K562 (cell line): ENCODE results near the gene TIMM50. TPM values are rescaled to one million over a fixed set of nuclear protein-coding genes. Genes with fewer than 3 reads are reported as not detected.

Experiments
- BRD4 ChIP-seq: fragments of 200-600 bp; sonication (generic); IDR thresholded peaks from 2 replicates; pipeline ENCODE4 v1.6.1; 2017; ENCODE audit warnings: inconsistent platforms
- DMBX1 ChIP-seq: fragments of 250-450 bp; sonication (Bioruptor Pico); IDR thresholded peaks from 2 replicates; pipeline ENCODE4 v1.8.0; 2022; ENCODE audit warnings: inconsistent platforms, mild to moderate bottlenecking, moderate library complexity, borderline replicate concordance
- DNMT1 ChIP-seq: fragments of 450-650 bp; IDR thresholded peaks from 2 replicates; pipeline ENCODE4 v1.6.1; 2016; ENCODE audit warnings: antibody characterized with exemption, mild to moderate bottlenecking
- E2F3 ChIP-seq: fragments of 250-450 bp; sonication (Bioruptor Pico); IDR thresholded peaks from 2 replicates; pipeline ENCODE4 v1.4.0; 2020; ENCODE audit warnings: mild to moderate bottlenecking
- GABPB2 ChIP-seq: fragments of 250-450 bp; sonication (Bioruptor Pico); conservative IDR thresholded peaks from 2 replicates; pipeline ENCODE4 v1.5.1; 2021; ENCODE audit warnings: mild to moderate bottlenecking
- GTF2A2 ChIP-seq: IDR thresholded peaks from 2 replicates; pipeline ENCODE4 v1.6.1; 2016; ENCODE audit warnings: mild to moderate bottlenecking, missing genetic modification characterization, missing compliant biosample characterization
- HSF4 ChIP-seq: fragments of 250-450 bp; sonication (Bioruptor Pico); IDR thresholded peaks from 2 replicates; pipeline ENCODE4 v2.1.2; 2022; ENCODE audit warnings: mild to moderate bottlenecking, moderate library complexity, borderline replicate concordance
- NCOA6 ChIP-seq: fragments of 450-650 bp; IDR thresholded peaks from 2 replicates; pipeline ENCODE4 v1.6.1; 2017; ENCODE audit warnings: mild to moderate bottlenecking
- NONO ChIP-seq, 2 experiments: fragments of 200-400 bp in 1 of 2; fragments of 450-650 bp in 1 of 2; formaldehyde crosslinking in 1 of 2; IDR thresholded peaks; 2 replicates each; pipeline ENCODE4 v1.6.1; 2017; ENCODE audit warnings: low read depth in 2 of 2, mild to moderate bottlenecking in 2 of 2, moderate library complexity in 2 of 2, low read length in 1 of 2
- NRF1 ChIP-seq, 2 experiments: fragments of 450-650 bp; IDR thresholded peaks in 1 of 2; conservative IDR thresholded peaks in 1 of 2; 2 replicates each; pipeline ENCODE4 v1.6.1; 2014; ENCODE audit warnings: mild to moderate bottlenecking in 2 of 2
- RB1 ChIP-seq: fragments of 450-650 bp; IDR thresholded peaks from 2 replicates; pipeline ENCODE4 v1.6.1; 2017; ENCODE audit warnings: low read depth, mild to moderate bottlenecking
- RBM15 ChIP-seq: fragments of 200-400 bp; formaldehyde crosslinking; IDR thresholded peaks from 2 replicates; pipeline ENCODE4 v1.6.1; 2018; ENCODE audit warnings: mild to moderate bottlenecking, low read length, moderate library complexity; ENCODE audit not compliant: insufficient read depth
- SP2 ChIP-seq: IDR thresholded peaks from 2 replicates; pipeline ENCODE4 v1.6.1; 2011; ENCODE audit warnings: mild to moderate bottlenecking, low read depth, low read length, moderate library complexity; ENCODE audit not compliant: poor library complexity, severe bottlenecking; ENCODE audit errors: extremely low read depth
- SPI1 ChIP-seq: IDR thresholded peaks from 2 replicates; pipeline ENCODE4 v1.6.1; 2011; ENCODE audit warnings: low read depth, low read length, control low read depth, borderline replicate concordance
- TAF9B ChIP-seq: fragments of 450-650 bp; IDR thresholded peaks from 2 replicates; pipeline ENCODE4 v1.6.1; 2018; ENCODE audit warnings: mild to moderate bottlenecking; ENCODE audit not compliant: partially characterized antibody
- TFAM ChIP-seq: fragments of 250-450 bp; sonication (Bioruptor Pico); conservative IDR thresholded peaks from 2 replicates; pipeline ENCODE4 v1.5.0; 2021; ENCODE audit warnings: mild to moderate bottlenecking, moderate library complexity
- ZNF232 ChIP-seq: sonication (generic); formaldehyde crosslinking; IDR thresholded peaks from 2 replicates; pipeline ENCODE4 v1.8.0; 2022; ENCODE audit warnings: mild to moderate bottlenecking, missing genetic modification reagents
- ZNF584 ChIP-seq: fragments of 200-800 bp; sonication (Bioruptor generic); IDR thresholded peaks from 2 replicates; pipeline ENCODE4 v1.6.1; 2016; ENCODE audit warnings: low read depth, mild to moderate bottlenecking, missing genetic modification characterization, missing compliant biosample characterization
- polyA plus RNA-seq, 8 experiments: library from polyadenylated mRNA; depleted of rRNA in 4 of 8; stranded (reverse) in 5 of 8; unstranded in 3 of 8; fragments of >200 nt; fragmentation: Nextera tagmentation in 2 of 8; fragmentation: Illumina TruSeq in 1 of 8; extraction: Ambion mirVana in 2 of 8; extraction: Trizol in 1 of 8; gene quantifications; 2 replicates each; pipeline versions ENCODE4 v1.2.1 to v1.2.3, GENCODE V29; 2011 to 2014; ENCODE audit warnings: inconsistent platforms in 1 of 8, missing spikeins in 1 of 8
- total RNA-seq, 7 experiments: library from RNA; depleted of rRNA in 6 of 7; stranded (reverse); fragments of >200 nt in 6 of 7; fragmentation: Illumina TruSeq in 2 of 7; extraction: Trizol in 2 of 7; gene quantifications; 2 replicates each; pipeline versions ENCODE4 v1.2.1 to v1.2.3, GENCODE V29; 2011 to 2021; ENCODE audit warnings: low replicate concordance in 1 of 7
- TF ChIP-seq, protein P1 (sequence below), 2 experiments: fragments of 450-650 bp; IDR thresholded peaks; 2 replicates each; pipeline ENCODE4 v1.6.1; 2016
- TF ChIP-seq, protein P2 (sequence below): fragments of 450-650 bp; IDR thresholded peaks from 2 replicates; pipeline ENCODE4 v1.6.1; 2017; ENCODE audit warnings: antibody characterized with exemption, mild to moderate bottlenecking
- TF ChIP-seq, protein P3 (sequence below), 3 experiments: IDR thresholded peaks in 2 of 3; conservative IDR thresholded peaks in 1 of 3; 2 replicates each; pipeline ENCODE4 v1.5.1; 2011 to 2012; ENCODE audit warnings: low read length in 3 of 3, mild to moderate bottlenecking in 3 of 3, control low read depth in 2 of 3, improper control_type of control experiment in 1 of 3, inconsistent platforms in 1 of 3, low read depth in 1 of 3, mixed read lengths in 1 of 3, moderate library complexity in 1 of 3; ENCODE audit not compliant: insufficient read depth in 2 of 3

TIMM50 gene
- total and polyA plus RNA-seq, 9 of the 15 experiments (the other 6 are each of a cell fraction or from before 2014, with no cell fraction given), result 28.3 to 221 (median 170) TPM

DNA sequence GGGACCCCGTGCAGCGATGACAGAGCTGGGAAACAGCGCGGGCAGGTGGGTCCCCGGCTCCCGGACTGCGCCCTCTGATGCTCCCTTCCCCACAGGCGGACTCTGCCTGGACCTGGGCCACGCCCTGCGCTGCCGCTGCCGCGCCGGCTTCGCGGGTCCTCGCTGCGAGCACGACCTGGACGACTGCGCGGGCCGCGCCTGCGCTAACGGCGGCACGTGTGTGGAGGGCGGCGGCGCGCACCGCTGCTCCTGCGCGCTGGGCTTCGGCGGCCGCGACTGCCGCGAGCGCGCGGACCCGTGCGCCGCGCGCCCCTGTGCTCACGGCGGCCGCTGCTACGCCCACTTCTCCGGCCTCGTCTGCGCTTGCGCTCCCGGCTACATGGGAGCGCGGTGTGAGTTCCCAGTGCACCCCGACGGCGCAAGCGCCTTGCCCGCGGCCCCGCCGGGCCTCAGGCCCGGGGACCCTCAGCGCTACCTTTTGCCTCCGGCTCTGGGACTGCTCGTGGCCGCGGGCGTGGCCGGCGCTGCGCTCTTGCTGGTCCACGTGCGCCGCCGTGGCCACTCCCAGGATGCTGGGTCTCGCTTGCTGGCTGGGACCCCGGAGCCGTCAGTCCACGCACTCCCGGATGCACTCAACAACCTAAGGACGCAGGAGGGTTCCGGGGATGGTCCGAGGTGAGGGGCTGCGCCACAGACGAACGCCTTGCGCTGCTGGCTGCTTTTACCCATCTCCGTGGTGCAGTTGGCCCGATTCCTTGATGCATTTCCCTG, 26.5 kb downstream of the TIMM50 start (continued):
- TF ChIP-seq, protein P1, sequence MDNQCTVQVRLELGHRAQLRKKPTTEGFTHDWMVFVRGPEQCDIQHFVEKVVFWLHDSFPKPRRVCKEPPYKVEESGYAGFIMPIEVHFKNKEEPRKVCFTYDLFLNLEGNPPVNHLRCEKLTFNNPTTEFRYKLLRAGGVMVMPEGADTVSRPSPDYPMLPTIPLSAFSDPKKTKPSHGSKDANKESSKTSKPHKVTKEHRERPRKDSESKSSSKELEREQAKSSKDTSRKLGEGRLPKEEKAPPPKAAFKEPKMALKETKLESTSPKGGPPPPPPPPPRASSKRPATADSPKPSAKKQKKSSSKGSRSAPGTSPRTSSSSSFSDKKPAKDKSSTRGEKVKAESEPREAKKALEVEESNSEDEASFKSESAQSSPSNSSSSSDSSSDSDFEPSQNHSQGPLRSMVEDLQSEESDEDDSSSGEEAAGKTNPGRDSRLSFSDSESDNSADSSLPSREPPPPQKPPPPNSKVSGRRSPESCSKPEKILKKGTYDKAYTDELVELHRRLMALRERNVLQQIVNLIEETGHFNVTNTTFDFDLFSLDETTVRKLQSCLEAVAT (IDR thresholded peaks at IDR 0.05), result no peak
- no peak for TF ChIP-seq BRD4
- TF ChIP-seq DNMT1, result no peak
- TF ChIP-seq SPI1, result no peak
- no peak for TF ChIP-seq TAF9B
- TF ChIP-seq RBM15, result no peak
- TF ChIP-seq NRF1 (conservative IDR thresholded peaks at IDR 0.05 in 1 of 2, IDR thresholded peaks at IDR 0.05 in 1 of 2), result peak; percentile 89 to 93
- no peak for TF ChIP-seq SP2
- TF ChIP-seq RB1, result peak; percentile 84; the same call in 1 of the 2 replicates
- TF ChIP-seq HSF4, result no peak
- peak; percentile 81; the same call in 1 of the 2 replicates for TF ChIP-seq ZNF232
- no peak for TF ChIP-seq E2F3 (CRISPR knock-in tag)
- TF ChIP-seq GABPB2 (CRISPR knock-in tag), result no peak
- peak; percentile 68; the same call in 1 of the 2 replicates for TF ChIP-seq DMBX1 (CRISPR knock-in tag)
- TF ChIP-seq GTF2A2 (tag), result no peak
- TF ChIP-seq, protein P2, sequence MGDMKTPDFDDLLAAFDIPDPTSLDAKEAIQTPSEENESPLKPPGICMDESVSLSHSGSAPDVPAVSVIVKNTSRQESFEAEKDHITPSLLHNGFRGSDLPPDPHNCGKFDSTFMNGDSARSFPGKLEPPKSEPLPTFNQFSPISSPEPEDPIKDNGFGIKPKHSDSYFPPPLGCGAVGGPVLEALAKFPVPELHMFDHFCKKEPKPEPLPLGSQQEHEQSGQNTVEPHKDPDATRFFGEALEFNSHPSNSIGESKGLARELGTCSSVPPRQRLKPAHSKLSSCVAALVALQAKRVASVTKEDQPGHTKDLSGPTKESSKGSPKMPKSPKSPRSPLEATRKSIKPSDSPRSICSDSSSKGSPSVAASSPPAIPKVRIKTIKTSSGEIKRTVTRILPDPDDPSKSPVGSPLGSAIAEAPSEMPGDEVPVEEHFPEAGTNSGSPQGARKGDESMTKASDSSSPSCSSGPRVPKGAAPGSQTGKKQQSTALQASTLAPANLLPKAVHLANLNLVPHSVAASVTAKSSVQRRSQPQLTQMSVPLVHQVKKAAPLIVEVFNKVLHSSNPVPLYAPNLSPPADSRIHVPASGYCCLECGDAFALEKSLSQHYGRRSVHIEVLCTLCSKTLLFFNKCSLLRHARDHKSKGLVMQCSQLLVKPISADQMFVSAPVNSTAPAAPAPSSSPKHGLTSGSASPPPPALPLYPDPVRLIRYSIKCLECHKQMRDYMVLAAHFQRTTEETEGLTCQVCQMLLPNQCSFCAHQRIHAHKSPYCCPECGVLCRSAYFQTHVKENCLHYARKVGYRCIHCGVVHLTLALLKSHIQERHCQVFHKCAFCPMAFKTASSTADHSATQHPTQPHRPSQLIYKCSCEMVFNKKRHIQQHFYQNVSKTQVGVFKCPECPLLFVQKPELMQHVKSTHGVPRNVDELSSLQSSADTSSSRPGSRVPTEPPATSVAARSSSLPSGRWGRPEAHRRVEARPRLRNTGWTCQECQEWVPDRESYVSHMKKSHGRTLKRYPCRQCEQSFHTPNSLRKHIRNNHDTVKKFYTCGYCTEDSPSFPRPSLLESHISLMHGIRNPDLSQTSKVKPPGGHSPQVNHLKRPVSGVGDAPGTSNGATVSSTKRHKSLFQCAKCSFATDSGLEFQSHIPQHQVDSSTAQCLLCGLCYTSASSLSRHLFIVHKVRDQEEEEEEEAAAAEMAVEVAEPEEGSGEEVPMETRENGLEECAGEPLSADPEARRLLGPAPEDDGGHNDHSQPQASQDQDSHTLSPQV, result no peak; the same call in 1 of the 2 replicates
- TF ChIP-seq, protein P3, sequence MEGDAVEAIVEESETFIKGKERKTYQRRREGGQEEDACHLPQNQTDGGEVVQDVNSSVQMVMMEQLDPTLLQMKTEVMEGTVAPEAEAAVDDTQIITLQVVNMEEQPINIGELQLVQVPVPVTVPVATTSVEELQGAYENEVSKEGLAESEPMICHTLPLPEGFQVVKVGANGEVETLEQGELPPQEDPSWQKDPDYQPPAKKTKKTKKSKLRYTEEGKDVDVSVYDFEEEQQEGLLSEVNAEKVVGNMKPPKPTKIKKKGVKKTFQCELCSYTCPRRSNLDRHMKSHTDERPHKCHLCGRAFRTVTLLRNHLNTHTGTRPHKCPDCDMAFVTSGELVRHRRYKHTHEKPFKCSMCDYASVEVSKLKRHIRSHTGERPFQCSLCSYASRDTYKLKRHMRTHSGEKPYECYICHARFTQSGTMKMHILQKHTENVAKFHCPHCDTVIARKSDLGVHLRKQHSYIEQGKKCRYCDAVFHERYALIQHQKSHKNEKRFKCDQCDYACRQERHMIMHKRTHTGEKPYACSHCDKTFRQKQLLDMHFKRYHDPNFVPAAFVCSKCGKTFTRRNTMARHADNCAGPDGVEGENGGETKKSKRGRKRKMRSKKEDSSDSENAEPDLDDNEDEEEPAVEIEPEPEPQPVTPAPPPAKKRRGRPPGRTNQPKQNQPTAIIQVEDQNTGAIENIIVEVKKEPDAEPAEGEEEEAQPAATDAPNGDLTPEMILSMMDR (IDR thresholded peaks at IDR 0.05 in 2 of 3, conservative IDR thresholded peaks at IDR 0.05 in 1 of 3; ENCODE audit: insufficient read depth in 2 of 3, low read depth in 1 of 3, low read length in 3 of 3), result 0 out of 6 replicates have a peak, but pooled peaks of 1 of the 3 experiments have one; percentile 10
- peak; percentile 94 for TF ChIP-seq NCOA6
- no peak for TF ChIP-seq ZNF584 (CRISPR knock-in tag)
- no peak for TF ChIP-seq TFAM (CRISPR knock-in tag)
- TF ChIP-seq NONO (IDR thresholded peaks at IDR 0.05; ENCODE audit: low read depth in 2 of 2, low read length in 1 of 2), result peak in 1 of 2 experiments; percentile 76; a peak in 2 of 4 replicates
